GM19193 (cell line): ENCODE measurements around the gene RPTOR.

Experiments
- POLR2A ChIP-seq: IDR thresholded peaks from 4 replicates; pipeline ENCODE4 v1.6.1; 2011; ENCODE audit not compliant: insufficient read depth, insufficient read length; ENCODE audit errors: extremely low read depth

Gene RPTOR

GRCh38 chr17:80803451-80804428 lies 259.1 kb downstream of the RPTOR start:
- TF ChIP-seq POLR2A = no peak

- TF ChIP-seq POLR2A = no peak
Measured at GRCh38 chr17:80804466-80804865, 259.8 kb downstream of the RPTOR start.

GRCh38 chr17:80805032-80805751 lies 260.6 kb downstream of the RPTOR start:
- TF ChIP-seq POLR2A = no peak

- TF ChIP-seq POLR2A = no peak
Measured at GRCh38 chr17:80807014-80807413, 262.4 kb downstream of the RPTOR start.

- no peak for TF ChIP-seq POLR2A
Measured at GRCh38 chr17:80807882-80808281, 263.2 kb downstream of the RPTOR start.

- TF ChIP-seq POLR2A = no peak
Measured at GRCh38 chr17:80811181-80812105, 266.8 kb downstream of the RPTOR start.

GRCh38 chr17:80812362-80813088 lies 267.9 kb downstream of the RPTOR start:
- TF ChIP-seq POLR2A = no peak

- no peak for TF ChIP-seq POLR2A
Measured at GRCh38 chr17:80813318-80813717, 268.7 kb downstream of the RPTOR start.

- TF ChIP-seq POLR2A = no peak
Measured at GRCh38 chr17:80814491-80814890, 269.9 kb downstream of the RPTOR start.

- no peak for TF ChIP-seq POLR2A
Measured at GRCh38 chr17:80815151-80815681, 270.6 kb downstream of the RPTOR start.

- no peak for TF ChIP-seq POLR2A
Measured at GRCh38 chr17:80816241-80817103, 271.8 kb downstream of the RPTOR start.

GRCh38 chr17:80817321-80817845 lies 272.7 kb downstream of the RPTOR start:
- no peak for TF ChIP-seq POLR2A

GRCh38 chr17:80817861-80818260 lies 273.2 kb downstream of the RPTOR start:
- TF ChIP-seq POLR2A = no peak

- no peak for TF ChIP-seq POLR2A
Measured at GRCh38 chr17:80818871-80819270, 274.2 kb downstream of the RPTOR start.
